Erythroblast (primary cell): ENCODE measurements around the gene TRIM69.

Experiments used
- GATA1 ChIP-seq: IDR thresholded peaks from 2 replicates; pipeline ENCODE4 v1.6.1; 2011; ENCODE audit warnings: low read depth, mild to moderate bottlenecking, control low read depth, low read length, moderate library complexity
- POLR2A ChIP-seq: IDR thresholded peaks from 2 replicates; pipeline ENCODE4 v1.6.1; 2011; ENCODE audit warnings: mild to moderate bottlenecking, low read length

DNA sequence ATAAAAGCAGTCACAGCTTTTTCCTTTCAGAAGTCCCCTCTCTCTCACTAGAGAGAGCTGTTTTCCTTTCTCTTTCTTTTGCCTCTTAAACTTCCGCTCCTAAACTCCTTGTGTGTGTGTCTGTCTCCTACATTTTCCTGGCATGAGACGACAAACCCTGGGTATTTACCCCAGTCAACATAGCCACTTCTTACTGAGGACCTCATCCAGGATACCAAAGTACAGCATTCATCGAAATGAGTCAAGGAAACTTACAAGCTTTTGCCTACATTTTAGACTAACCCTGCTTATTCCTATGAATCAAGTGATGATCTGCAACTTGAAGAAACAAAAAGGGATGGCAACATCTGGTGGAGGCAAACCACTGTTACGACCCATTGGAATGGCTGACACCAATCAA, 41.9 kb upstream of the TRIM69 start:
- no peak for TF ChIP-seq POLR2A
- TF ChIP-seq GATA1, result no peak
